H1 (cell line): ENCODE measurements around the gene TBC1D9B. TPM values are rescaled to one million over a fixed set of nuclear protein-coding genes. Genes with fewer than 3 reads are reported as not detected.

Source experiments
- CTCF ChIA-PET: fragments of 300-600 bp; sonication (Branson Sonifier 250); formaldehyde crosslinking; loops from one replicate; lab custom pipeline; 2021; ENCODE audit not compliant: partially characterized antibody; lab: Charles Lee
- POLR2A ChIA-PET: fragments of 300-600 bp; sonication (Branson Sonifier 250); formaldehyde crosslinking; loops from one replicate; lab custom pipeline; 2021; ENCODE audit warnings: inconsistent platforms; ENCODE audit not compliant: partially characterized antibody; lab: Charles Lee
- DNase-seq, 2 experiments: peaks; one replicate each; pipeline versions ENCODE4 v3.0.0 to v3.0.0-alpha.2; 2010 to 2022; ENCODE audit warnings: low spot score in 2 of 2, low read depth in 1 of 2, mixed read lengths in 1 of 2
- FAIRE-seq: peaks from 2 replicates; lab custom pipeline; 2011; peaks lifted over from hg19 to GRCh38; lab: Jason Lieb, UNC
- H2AFZ ChIP-seq: 2 replicates; pipeline ENCODE4 v1.8.1; 2012; ENCODE audit warnings: low read length, inconsistent platforms
- H2AK5ac ChIP-seq: 2 replicates; pipeline ENCODE4 v1.6.1; 2013; ENCODE audit warnings: low read depth, low read length
- H2BK120ac ChIP-seq: replicated peaks from 2 replicates; pipeline ENCODE3; 2013; ENCODE audit warnings: low read depth, low read length, inconsistent platforms
- H2BK12ac ChIP-seq: 2 replicates; pipeline ENCODE4 v1.6.1; 2013; ENCODE audit warnings: low read depth, low read length
- H2BK15ac ChIP-seq: 2 replicates; pipeline ENCODE4 v1.6.1; 2013; ENCODE audit warnings: low read length
- H2BK20ac ChIP-seq: 2 replicates; pipeline ENCODE4 v1.6.1; 2013; ENCODE audit warnings: low read length
- H2BK5ac ChIP-seq: 2 replicates; pipeline ENCODE4 v1.6.1; 2013; ENCODE audit warnings: low read depth, low read length
- H3K14ac ChIP-seq: 2 replicates; pipeline ENCODE4 v1.6.1; 2013; ENCODE audit warnings: inconsistent platforms; ENCODE audit not compliant: insufficient read length
- H3K18ac ChIP-seq: 2 replicates; pipeline ENCODE4 v1.6.1; 2013; ENCODE audit warnings: low read length; ENCODE audit errors: extremely low read depth
- H3K23ac ChIP-seq: 2 replicates; pipeline ENCODE4 v1.6.1; 2013; ENCODE audit warnings: inconsistent platforms; ENCODE audit not compliant: insufficient read length
- H3K23me2 ChIP-seq: 2 replicates; pipeline ENCODE4 v1.6.1; 2013; ENCODE audit warnings: low read depth, low read length
- H3K27ac ChIP-seq: 2 replicates; pipeline ENCODE4 v1.6.1; 2011; ENCODE audit warnings: low read depth, low read length, inconsistent platforms
- H3K27me3 ChIP-seq, 4 experiments: replicated peaks in 1 of 4; 1 replicate in 1 of 4; 2 replicates in 3 of 4; pipeline versions ENCODE4 v1.6.1 to v1.8.1; 2011 to 2013; ENCODE audit warnings: low read length in 3 of 4, mild to moderate bottlenecking in 3 of 4, inconsistent platforms in 2 of 4, mixed read lengths in 2 of 4, moderate library complexity in 1 of 4; ENCODE audit not compliant: control insufficient read depth in 3 of 4, insufficient read depth in 3 of 4; ENCODE audit errors: extremely low read depth in 1 of 4
- H3K36me3 ChIP-seq, 4 experiments: 2 replicates each; pipeline versions ENCODE4 v1.6.1 to v1.8.1; 2011 to 2013; ENCODE audit warnings: mild to moderate bottlenecking in 4 of 4, low read length in 3 of 4, moderate library complexity in 2 of 4, control low read depth in 1 of 4, inconsistent platforms in 1 of 4; ENCODE audit not compliant: insufficient read depth in 4 of 4, control insufficient read depth in 2 of 4
- H3K4ac ChIP-seq: replicated peaks from 2 replicates; pipeline ENCODE3; 2013; ENCODE audit warnings: low read length, low read depth, mixed read lengths, inconsistent platforms; ENCODE audit not compliant: insufficient read length
- H3K4me1 ChIP-seq, 4 experiments: replicated peaks in 1 of 4; 1 replicate in 1 of 4; 2 replicates in 3 of 4; pipeline versions ENCODE4 v1.6.1 to v1.8.1; 2011 to 2013; ENCODE audit warnings: low read length in 3 of 4, inconsistent platforms in 2 of 4, mixed read lengths in 1 of 4; ENCODE audit not compliant: insufficient read depth in 4 of 4, control insufficient read depth in 3 of 4
- H3K4me2 ChIP-seq, 2 experiments: 2 replicates each; pipeline versions ENCODE4 v1.6.1 to v1.8.1; 2011 to 2013; ENCODE audit warnings: low read depth in 2 of 2, low read length in 2 of 2, control low read depth in 1 of 2, inconsistent platforms in 1 of 2, mild to moderate bottlenecking in 1 of 2; ENCODE audit not compliant: insufficient read depth in 1 of 2
- H3K4me3 ChIP-seq, 4 experiments: fragments of 200-600, 300-600 bp in 1 of 4; sonication (generic), shearing (Covaris generic), sonication (Bioruptor Twin) in 1 of 4; 2 replicates each; pipeline versions ENCODE4 v1.5.1 to v1.8.1; 2011 to 2016; ENCODE audit warnings: low read length in 4 of 4, low read depth in 3 of 4, control low read depth in 2 of 4, inconsistent platforms in 2 of 4, mild to moderate bottlenecking in 2 of 4, mixed read lengths in 1 of 4, moderate library complexity in 1 of 4; ENCODE audit not compliant: insufficient read depth in 2 of 4; ENCODE audit errors: extremely low read depth in 1 of 4
- H3K56ac ChIP-seq: replicated peaks from 2 replicates; pipeline ENCODE3; 2013; ENCODE audit warnings: low read depth, mild to moderate bottlenecking, mixed read lengths, low read length, inconsistent platforms; ENCODE audit not compliant: insufficient read length
- H3K79me1 ChIP-seq: 2 replicates; pipeline ENCODE4 v1.6.1; 2013; ENCODE audit warnings: low read depth, low read length, control low read depth
- H3K79me2 ChIP-seq, 2 experiments: 2 replicates each; pipeline versions ENCODE4 v1.6.1 to v1.8.1; 2012 to 2013; ENCODE audit warnings: low read length in 2 of 2, mild to moderate bottlenecking in 2 of 2, inconsistent platforms in 1 of 2; ENCODE audit not compliant: insufficient read depth in 2 of 2, control insufficient read depth in 1 of 2
- H3K9ac ChIP-seq, 4 experiments: replicated peaks in 1 of 4; 1 replicate in 1 of 4; 2 replicates in 3 of 4; pipeline versions ENCODE4 v1.6.1 to v1.8.1; 2011 to 2013; ENCODE audit warnings: low read depth in 3 of 4, low read length in 3 of 4, control low read depth in 2 of 4, mild to moderate bottlenecking in 2 of 4, moderate library complexity in 2 of 4, inconsistent platforms in 1 of 4; ENCODE audit errors: extremely low read depth in 1 of 4
- H3K9me3 ChIP-seq, 2 experiments: 2 replicates each; pipeline versions ENCODE4 v1.6.1 to v1.8.1; 2012 to 2013; ENCODE audit warnings: mild to moderate bottlenecking in 2 of 2, moderate library complexity in 2 of 2, control low read depth in 1 of 2, inconsistent platforms in 1 of 2, low read depth in 1 of 2, low read length in 1 of 2, mixed read lengths in 1 of 2; ENCODE audit not compliant: insufficient read depth in 2 of 2
- H4K20me1 ChIP-seq, 2 experiments: replicated peaks in 1 of 2; 2 replicates each; pipeline versions ENCODE3 to v1.8.1; 2011 to 2013; ENCODE audit warnings: inconsistent platforms in 2 of 2, low read length in 2 of 2, mild to moderate bottlenecking in 1 of 2; ENCODE audit not compliant: insufficient read depth in 2 of 2, control insufficient read depth in 1 of 2
- H4K5ac ChIP-seq: 2 replicates; pipeline ENCODE4 v1.6.1; 2013; ENCODE audit warnings: low read length, low read depth, mixed read lengths, inconsistent platforms; ENCODE audit not compliant: insufficient read length
- H4K8ac ChIP-seq: 2 replicates; pipeline ENCODE4 v1.8.0; 2013; ENCODE audit warnings: mild to moderate bottlenecking, moderate library complexity, low read length, inconsistent platforms; ENCODE audit not compliant: insufficient read depth; ENCODE audit errors: extremely low read depth
- H4K91ac ChIP-seq: replicated peaks from 2 replicates; pipeline ENCODE3; 2013; ENCODE audit warnings: low read length, mixed read lengths, inconsistent platforms; ENCODE audit not compliant: insufficient read length
- HDAC6 ChIP-seq: IDR thresholded peaks from one replicate; pipeline ENCODE4 v1.7.1; 2012; ENCODE audit warnings: low read depth, mild to moderate bottlenecking, inconsistent platforms, low read length, moderate library complexity
- NRF1 ChIP-seq: IDR thresholded peaks from 2 replicates; pipeline ENCODE4 v1.6.1; 2011; ENCODE audit warnings: mild to moderate bottlenecking, low read depth, low read length, improper control_type of control experiment
- RXRA ChIP-seq: IDR thresholded peaks from 2 replicates; pipeline ENCODE4 v1.6.1; 2011; ENCODE audit warnings: low read depth, mild to moderate bottlenecking, low read length, moderate library complexity; ENCODE audit not compliant: insufficient read depth
- WGBS, 2 experiments: shearing (Covaris generic) in 1 of 2; methylation state at CpG; one replicate each; pipeline versions ENCODE4 v1.1.6 to v1.1.7; 2013 to 2015; ENCODE audit warnings: low lambda C conversion rate in 2 of 2, mixed read lengths in 2 of 2, inconsistent platforms in 1 of 2, low coverage in 1 of 2, missing lambda C conversion rate in 1 of 2; ENCODE audit not compliant: insufficient replicate concordance in 2 of 2, insufficient coverage in 1 of 2, insufficient read length in 1 of 2; ENCODE audit errors: extremely low coverage in 1 of 2, missing lambda C conversion rate in 1 of 2; 5-methylcytosine and 5-hydroxymethylcytosine counted together
- polyA plus RNA-seq, 7 experiments: library from polyadenylated mRNA; depleted of rRNA in 3 of 7; stranded (reverse) in 5 of 7; unstranded in 2 of 7; fragments of >200 nt in 5 of 7; fragments of 200-250 nt in 2 of 7; gene quantifications; 1 replicate in 5 of 7; 2 replicates in 1 of 7; 4 replicates in 1 of 7; pipeline versions ENCODE4 v1.2.1 to v1.2.3, GENCODE V29; 2011 to 2013; ENCODE audit warnings: missing spikeins in 2 of 7, mixed read lengths in 2 of 7
- total RNA-seq: library from RNA; stranded (reverse); fragmentation: NEBNext Ultra II Directional; extraction: Animal tissue kit (Norgen Biotek cat#: 25700); gene quantifications from 2 replicates; pipeline ENCODE4 v1.2.1, GENCODE V29; 2021

TBC1D9B gene
- total and polyA plus RNA-seq, 2 of the 8 experiments (the other 6 are each of a cell fraction or from before 2014, with no cell fraction given) = 33.6 to 57.1 TPM

GRCh38 chr5:179915406-179915935 is 7.8 kb upstream of the TBC1D9B start:
- no peak overlapping the region for H4K5ac ChIP-seq
- no peak overlapping the region for H4K91ac ChIP-seq
- H3K18ac ChIP-seq = no peak overlapping the region
- H4K8ac ChIP-seq = no peak overlapping the region
- H3K56ac ChIP-seq = no peak overlapping the region
- no peak overlapping the region for H2AFZ ChIP-seq
- 0 out of 2 replicates have a peak overlapping the region, but pooled peaks have one; percentile 21 for H2BK20ac ChIP-seq
- H3K23ac ChIP-seq = no peak overlapping the region
- no peaks in the 10 kb centered on the region for H4K20me1 ChIP-seq
- no peaks in the 10 kb centered on the region for H3K79me1 ChIP-seq
- H3K9ac ChIP-seq = no peak overlapping the region
- no peaks in the 10 kb centered on the region; a peak in 1 of 4 replicates for H3K9me3 ChIP-seq
- H3K14ac ChIP-seq = no peak overlapping the region
- H2BK5ac ChIP-seq = no peak overlapping the region
- H3K79me2 ChIP-seq = no peaks in the 10 kb centered on the region
- FAIRE-seq (no peak), DNase-seq (no peak)
- 92% methylated on average over 10 of the region's 10 CpGs; no CpG with 5 or more reads in 1 of the 2 experiments for WGBS, 2 experiments
- H3K27me3 ChIP-seq = no peaks in the 10 kb centered on the region
- H3K23me2 ChIP-seq = no peaks in the 10 kb centered on the region
- peaks cover 0 to 8% (median 4%) of the 10 kb centered on the region in 4 experiments; a peak in 6 of 7 replicates for H3K4me1 ChIP-seq
- ChIA-PET POLR2A (no interaction called here), CTCF (interaction anchor here (0.7 to 2.4 kb wide), 4 partner anchors 12 to 62 kb away, joined by 3 to 14 read pairs (median 4); no protein-coding TSS in a partner anchor)
- no peak overlapping the region for H3K4me2 ChIP-seq
- H2BK120ac ChIP-seq = no peak overlapping the region
- H3K36me3 ChIP-seq = no peaks in the 10 kb centered on the region
- H3K27ac ChIP-seq = no peak overlapping the region
- no peak overlapping the region for H2BK12ac ChIP-seq
- H2AK5ac ChIP-seq = no peak overlapping the region
- H3K4ac ChIP-seq = no peak overlapping the region
- 0 out of 2 replicates have a peak overlapping the region, but pooled peaks have one; percentile 6 for H2BK15ac ChIP-seq
- H3K4me3 ChIP-seq = no peak overlapping the region
- TF ChIP-seq NRF1 = no peak
- no peak for TF ChIP-seq RXRA
- no peak for TF ChIP-seq HDAC6
